GM21723 (cell line): ENCODE results near the gene KANSL1L.

Source experiments
- ATAC-seq: cut with Tn5 transposase; IDR thresholded peaks from one replicate; pipeline ENCODE4 v1.9.1; 2021; ENCODE audit warnings: mild to moderate bottlenecking, moderate library complexity; ENCODE audit not compliant: unreplicated experiment

KANSL1L gene

GRCh38 chr2:210086930-210087329 lies 84.3 kb downstream of the KANSL1L start:
- ATAC-seq = no peak

DNA sequence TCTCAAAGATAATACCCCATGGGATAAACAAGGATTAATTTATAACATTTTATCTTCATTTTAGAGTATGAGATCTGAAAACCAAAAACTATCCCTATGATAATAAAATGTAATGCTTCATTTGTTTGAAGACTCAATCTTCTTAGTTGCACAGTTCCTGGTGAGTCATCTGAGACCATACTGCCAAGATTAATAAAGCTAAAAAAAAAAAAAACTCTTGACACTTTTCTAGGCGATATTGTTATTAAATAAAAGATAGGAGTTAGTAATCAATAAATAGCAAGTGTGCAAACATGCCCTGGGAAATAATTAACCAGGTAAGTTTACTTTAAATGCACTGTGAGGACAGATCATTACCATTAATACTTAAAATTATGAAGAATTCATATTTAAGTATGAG lies 84.9 kb downstream of the KANSL1L start:
- ATAC-seq = no peak

DNA sequence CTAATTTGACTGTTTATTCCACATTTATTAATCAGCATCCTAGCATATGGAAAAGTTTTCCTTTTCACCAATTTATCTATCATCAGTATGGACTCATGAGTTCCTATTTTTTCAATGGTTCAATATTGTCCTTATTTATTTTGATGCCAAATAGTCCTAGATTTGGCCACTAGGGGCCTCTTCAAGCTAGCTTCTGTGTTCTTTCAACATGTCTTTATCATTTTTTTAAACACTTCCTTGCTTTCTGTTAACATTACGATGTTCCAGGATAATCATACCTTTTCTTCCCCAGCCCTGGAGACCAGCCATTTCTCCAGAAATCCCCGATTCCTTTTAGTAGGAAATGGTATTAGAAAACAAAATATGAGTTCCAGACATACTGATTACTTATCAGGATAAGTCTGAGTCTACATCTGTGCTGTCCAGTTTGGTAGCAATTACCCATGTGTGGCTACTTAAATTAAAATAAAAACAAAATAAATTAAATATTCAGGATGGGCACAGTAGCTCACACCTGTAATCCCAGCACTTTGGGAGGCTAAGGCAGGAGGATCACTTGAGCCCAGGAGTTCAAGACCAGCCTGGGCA lies 98.2 kb downstream of the KANSL1L start:
- ATAC-seq = peak; percentile 83

GRCh38 chr2:210072493-210072892 lies 98.7 kb downstream of the KANSL1L start:
- peak; percentile 19 for ATAC-seq

DNA sequence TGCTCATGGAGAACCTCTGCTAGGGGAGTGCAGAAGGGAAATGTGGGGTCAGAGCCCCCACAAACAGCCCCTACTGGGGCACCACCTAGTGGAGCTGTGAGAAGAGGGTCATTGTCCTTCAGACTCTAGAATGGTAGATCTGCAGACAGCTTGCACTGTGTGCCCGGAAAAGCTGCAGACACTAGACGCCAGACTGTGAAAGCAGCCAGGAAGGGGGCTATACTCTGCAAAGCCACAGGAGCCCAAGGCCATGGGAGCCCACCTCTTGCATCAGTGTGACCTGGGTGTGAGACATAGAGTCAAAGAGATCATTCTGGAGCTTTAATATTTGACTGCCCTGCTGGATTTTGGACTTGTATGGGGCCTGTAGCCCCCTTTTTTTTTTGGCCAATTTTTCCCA lies 107.9 kb downstream of the KANSL1L start:
- no peak for ATAC-seq

GRCh38 chr2:210055825-210056224 lies 115.4 kb downstream of the KANSL1L start:
- ATAC-seq = no peak

GRCh38 chr2:210054696-210055095 lies 116.5 kb downstream of the KANSL1L start:
- ATAC-seq = no peak

- no peak for ATAC-seq
Measured at GRCh38 chr2:210050885-210051284, 120.3 kb downstream of the KANSL1L start.

DNA sequence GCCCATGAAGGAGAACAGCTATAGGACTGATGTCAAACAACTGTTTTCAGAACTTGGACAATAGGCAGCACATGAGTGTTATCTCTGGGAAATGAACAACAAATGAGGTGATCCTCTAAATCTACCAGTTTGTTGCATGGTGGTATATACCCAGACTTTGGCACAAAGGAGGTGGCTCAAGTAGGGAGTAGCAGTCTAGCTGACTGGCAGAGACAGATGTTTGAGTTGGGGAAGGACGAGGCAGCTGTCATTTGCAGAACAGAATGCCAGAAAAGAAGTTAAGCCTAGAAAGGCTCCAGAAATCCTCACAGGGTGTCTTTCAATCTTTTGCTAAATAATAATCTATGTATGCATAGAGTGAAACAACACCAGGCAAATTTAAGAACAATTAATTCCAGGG lies 121.4 kb downstream of the KANSL1L start:
- ATAC-seq = no peak

DNA sequence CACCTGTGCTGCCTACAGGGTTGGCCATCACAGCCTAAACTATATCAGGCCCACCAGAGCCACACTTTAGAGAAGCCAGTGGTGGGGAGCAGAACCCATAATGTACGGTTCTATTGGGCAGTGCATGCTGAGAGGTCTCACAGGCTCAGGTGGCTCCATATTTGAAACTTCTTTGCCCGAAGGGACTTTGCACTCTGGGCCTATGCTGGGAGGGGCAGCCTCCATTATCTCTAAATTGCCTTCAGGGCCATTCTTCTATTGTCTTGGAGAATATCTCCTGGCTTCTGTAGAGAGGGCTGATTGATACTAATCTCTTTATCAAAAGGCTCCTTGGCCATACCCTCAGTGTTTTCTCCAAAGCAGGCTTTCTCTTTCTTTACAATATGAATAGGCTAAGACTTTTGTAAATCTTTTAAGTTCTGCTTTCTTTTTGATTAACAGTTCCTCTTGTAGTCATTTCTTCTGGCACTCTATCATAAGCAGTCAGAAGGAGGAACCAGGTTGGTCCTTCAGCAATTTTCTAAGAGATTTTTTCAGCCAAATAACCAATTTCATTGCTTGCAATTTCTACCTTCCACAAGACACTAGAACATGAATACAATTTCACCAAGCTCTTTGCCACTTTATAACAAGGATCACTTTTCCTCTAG lies 124.2 kb downstream of the KANSL1L start:
- no peak for ATAC-seq

GRCh38 chr2:210038078-210038477 lies 133.1 kb downstream of the KANSL1L start:
- ATAC-seq = no peak

DNA sequence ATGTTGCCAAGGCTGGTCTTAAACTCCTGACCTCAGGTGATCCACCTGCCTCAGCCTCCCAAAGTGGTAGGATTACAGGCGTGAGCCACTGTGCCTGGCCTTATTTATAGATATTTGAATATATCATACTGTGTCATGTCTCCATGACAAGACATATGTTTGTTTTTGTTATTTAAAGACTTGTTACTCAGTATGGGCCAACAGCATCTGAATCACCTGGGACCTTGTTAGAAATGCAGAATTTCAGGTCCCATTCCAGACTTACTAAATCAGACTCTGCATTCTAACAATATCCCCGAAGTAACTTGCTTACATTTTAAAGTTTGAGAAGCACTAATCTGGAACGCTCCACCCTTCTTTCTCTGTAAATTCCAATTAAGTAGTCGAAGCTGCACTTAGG lies 135.5 kb downstream of the KANSL1L start:
- no peak for ATAC-seq

- no peak for ATAC-seq
Measured at GRCh38 chr2:210034087-210034683, 137.0 kb downstream of the KANSL1L start.

DNA sequence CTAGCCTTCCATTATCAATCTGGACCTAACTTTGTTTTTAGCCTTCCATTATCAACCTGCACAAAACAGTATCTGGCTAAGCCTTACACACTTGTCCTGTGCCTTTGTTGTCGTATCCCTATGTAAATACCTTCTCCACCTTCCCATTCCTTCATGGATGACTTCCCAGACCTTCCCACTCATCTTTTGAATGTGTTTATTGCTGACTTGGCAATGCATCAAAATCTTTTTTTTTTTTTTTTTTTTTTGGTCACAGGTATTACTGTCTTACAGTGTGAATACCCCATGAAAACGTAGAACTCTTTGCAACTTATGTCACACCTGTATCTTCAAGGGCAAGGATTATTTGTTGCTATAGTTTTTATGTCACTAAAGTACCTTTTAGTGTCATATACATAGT lies 143.0 kb downstream of the KANSL1L start:
- no peak for ATAC-seq

DNA sequence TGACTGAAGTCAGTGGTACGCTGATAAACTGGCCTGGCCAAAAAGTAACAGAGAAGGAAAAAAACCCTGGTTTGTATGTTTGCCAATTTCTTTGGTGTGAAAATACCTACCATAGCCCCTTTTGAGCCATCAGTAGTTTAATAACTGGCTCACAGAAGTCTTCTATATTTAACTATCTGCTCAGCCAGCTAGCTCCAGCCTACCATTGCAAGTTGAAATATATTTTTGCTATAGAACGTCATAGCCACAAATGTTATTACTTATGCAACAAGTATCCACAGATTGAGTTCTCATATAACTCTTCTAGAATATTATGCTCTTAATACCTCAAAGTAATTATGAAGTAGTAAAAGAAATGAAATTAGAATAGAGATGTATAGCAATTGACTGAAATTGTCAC lies 143.6 kb downstream of the KANSL1L start:
- no peak for ATAC-seq

GRCh38 chr2:210022824-210023223 lies 148.4 kb downstream of the KANSL1L start:
- no peak for ATAC-seq

GRCh38 chr2:210020138-210020537 lies 151.1 kb downstream of the KANSL1L start:
- ATAC-seq = no peak

- no peak for ATAC-seq
Measured at GRCh38 chr2:210009896-210010295, 161.3 kb downstream of the KANSL1L start.

GRCh38 chr2:210009126-210009525 lies 162.1 kb downstream of the KANSL1L start:
- no peak for ATAC-seq

- ATAC-seq = no peak
Measured at GRCh38 chr2:210007895-210008294, 163.3 kb downstream of the KANSL1L start.

- ATAC-seq = no peak
Measured at GRCh38 chr2:210004881-210005280, 166.3 kb downstream of the KANSL1L start.

- ATAC-seq = no peak
Measured at GRCh38 chr2:210003359-210003758, 167.8 kb downstream of the KANSL1L start.
